HG02642 (cell line): ENCODE data around the gene RNU6-9.

Source experiments
- ATAC-seq: cut with Tn5 transposase; IDR thresholded peaks from one replicate; pipeline ENCODE4 v1.9.1; 2021; ENCODE audit warnings: mild to moderate bottlenecking; ENCODE audit not compliant: unreplicated experiment, poor library complexity

Gene RNU6-9

DNA sequence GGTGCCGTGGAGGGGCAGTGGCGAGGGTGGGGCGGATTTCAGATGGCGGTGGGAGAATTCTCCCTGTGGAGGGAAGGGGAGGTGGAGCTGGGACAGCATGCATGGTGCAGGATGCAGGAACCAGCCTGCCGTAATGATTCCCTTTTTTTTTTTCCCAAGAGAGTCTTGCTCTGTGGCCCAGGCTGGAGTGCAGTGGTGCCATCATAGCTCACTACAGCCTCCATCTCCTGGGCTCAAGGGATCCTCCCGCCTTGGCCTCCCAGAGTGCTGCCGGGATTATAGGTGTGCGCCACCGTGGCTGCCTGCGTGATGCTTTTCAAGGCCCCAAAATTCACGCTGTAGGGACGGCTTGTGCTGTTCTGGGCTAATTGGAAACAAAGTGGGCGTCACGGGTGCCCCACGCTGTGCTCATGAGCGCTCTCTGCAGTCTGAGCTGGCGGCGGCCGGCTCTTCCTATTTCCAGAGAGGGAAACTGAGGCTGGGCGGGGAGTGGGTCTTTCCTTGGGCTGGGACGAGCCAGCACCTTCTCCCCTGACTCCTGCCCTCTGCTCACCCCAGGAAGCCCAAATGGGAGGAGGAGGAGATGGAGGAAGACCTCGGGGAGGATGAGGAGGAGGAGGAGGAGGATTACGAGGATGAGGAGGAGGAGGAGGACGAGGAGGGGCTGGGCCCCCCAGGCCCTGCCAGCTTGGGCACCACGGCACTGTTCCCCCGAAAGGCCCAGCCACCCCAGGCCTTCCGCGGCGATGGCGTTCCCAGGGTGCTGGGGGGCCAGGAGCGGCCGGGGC lies 38.8 kb downstream of the RNU6-9 start:
- ATAC-seq: no peak

DNA sequence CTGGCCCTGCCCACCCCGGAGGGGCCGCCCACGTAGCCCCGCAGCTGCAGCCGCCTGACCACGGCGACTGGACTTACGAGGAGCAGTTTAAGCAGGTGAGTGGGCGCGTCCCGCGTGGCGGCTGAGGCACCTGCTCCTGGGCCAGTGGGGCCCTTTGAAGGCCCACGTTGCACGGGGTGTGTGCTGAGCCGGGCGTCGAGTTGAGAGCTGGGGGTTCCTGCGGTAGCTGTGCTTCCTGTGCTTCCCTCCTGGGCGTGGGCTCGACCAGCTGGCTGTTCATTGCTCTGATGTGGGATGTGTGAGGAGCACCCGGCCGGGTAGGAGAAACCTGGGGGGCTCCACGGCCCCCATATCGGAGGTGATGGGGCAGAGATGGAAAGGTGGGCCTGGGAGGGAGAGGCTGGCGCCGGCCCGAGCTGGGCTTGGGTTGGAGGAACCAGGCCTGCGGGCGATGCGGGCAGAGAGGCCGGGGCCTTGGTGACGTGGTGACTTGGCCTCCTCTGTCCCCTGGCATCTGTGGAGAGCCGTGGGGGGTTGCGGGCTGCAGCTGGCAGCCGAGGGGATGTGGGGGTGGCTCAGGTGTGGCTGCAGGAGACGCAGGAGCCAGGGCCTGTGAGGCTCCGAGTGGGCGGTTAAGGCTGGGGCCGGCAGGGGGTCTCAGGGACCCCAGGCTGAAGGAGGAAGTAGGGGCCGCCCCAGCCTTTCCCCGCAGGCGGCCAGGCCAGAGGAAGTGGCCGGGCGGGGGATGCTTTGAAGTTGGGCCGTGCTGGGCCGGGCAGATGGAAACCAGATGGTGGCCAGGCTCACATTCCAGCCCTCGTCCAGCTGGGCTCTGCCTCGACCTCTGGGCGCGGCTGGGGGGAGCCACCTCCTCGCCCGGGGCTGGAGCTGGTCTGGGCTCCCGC lies 39.6 kb downstream of the RNU6-9 start:
- no peak for ATAC-seq

DNA sequence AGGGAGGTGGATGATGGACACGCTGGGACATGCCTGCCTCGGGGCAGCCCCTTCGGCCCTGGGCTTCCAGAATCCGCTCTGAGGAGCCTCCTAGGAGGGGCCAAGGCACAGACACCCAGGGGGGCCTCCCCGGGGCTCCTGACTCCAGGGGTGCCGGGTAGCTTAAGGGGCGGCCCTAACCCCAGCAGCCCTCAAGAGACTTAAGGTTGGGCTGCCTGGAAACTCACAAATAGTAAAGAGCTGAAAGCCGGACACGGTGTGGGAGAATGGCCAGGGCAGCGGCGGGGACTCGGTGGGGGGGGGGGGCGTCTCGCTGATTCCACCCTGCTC lies 40.2 kb downstream of the RNU6-9 start:
- no peak for ATAC-seq

DNA sequence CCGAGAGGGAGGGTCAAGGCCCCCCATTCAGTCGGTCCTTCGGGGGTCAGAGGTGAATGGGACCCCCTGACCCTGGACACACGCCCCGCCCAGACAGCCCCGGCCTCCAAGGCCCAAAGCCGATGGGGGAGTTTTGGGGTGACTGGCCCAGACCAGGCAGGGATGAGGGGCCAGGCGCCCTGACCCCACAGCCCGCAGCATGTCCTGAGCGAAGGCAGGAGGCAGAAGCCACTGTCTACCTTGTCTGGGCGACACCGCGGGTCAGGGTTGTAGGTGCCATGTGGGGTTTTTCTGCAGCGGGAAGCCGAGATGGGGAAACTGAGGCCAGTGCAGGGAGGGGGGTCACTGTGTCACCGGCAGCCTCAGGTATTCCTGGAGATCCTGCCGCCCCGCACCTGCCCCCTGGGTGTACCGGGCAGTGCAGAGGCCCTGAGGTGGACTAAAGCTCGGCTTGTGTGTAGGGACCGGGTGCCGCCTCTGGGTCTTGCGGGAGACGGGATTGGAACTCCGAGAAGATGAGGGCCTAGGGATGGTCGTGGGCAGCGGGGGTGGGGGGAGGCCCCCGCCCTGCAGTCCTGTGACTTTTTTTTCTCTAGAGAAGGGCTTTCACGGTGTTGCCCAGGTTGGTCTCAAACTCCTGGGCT lies 41.0 kb downstream of the RNU6-9 start:
- ATAC-seq: no peak

DNA sequence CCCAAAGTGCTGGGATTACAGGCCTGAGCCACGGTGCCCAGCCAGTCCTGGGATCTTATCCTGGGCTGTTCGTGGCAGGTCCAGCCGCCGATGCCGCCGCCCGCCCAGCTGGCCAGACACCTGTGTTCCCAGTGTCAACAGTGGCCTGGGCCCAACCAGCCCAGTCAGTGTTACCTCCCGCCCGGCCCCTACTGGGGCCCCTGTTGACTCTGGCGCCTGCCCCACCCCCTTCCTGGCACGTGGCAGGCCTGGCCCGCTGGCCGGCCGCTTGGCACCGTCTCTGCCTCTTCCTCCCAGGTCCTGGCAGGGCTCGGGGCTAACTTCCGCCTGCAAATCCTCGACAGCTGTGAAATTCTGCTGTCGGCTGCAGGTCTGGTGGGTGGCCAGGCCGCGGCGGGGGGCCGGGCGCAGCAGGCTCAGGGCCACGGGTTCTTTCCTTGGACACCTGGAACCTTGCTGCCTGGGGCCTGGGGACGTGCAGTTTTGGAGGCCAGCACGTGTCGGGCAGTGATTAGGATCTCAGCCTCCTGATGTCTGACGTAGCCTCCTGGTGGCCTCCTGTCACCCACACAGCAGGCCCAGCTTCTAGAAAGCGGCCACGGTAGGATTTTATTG lies 41.7 kb downstream of the RNU6-9 start:
- ATAC-seq: no peak

DNA sequence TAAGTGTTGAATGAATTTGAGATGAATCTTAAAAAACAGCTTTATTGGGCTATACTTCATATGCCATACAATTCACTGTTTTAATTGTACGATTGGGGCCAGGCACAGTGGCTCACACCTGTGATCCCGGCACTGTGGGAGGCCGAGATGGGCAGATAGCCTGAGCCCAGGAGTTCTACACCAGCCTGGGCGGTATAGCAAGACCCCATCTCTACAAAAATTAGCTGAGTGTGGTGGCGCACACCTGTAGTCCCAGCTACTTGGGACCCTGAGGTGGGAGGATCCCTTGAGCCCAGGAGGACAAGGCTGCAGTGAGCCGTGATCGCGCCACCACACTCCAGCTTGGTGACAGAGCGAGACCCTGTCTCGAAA lies 42.9 kb downstream of the RNU6-9 start:
- no peak for ATAC-seq

DNA sequence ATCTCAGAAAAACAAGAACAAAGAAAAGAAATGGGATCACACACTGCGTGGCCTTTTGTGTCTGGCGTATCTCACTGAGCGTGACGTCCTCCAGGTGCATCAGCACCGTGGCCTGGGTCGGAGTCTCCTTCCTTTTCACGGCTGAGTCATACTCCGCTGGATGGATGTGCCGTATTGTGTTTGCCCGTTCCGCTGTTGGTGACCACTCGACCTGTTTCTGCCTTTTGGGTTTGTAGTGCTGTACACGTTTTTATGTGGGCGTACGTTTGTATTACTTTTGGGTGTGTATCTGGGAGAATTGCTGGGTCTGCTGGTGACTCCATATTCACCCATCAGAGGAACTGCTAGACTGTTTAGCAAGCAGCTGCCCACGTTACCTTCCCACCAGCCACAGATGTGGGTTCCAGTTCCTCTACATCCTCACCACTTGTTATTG lies 44.0 kb downstream of the RNU6-9 start:
- no peak for ATAC-seq

DNA sequence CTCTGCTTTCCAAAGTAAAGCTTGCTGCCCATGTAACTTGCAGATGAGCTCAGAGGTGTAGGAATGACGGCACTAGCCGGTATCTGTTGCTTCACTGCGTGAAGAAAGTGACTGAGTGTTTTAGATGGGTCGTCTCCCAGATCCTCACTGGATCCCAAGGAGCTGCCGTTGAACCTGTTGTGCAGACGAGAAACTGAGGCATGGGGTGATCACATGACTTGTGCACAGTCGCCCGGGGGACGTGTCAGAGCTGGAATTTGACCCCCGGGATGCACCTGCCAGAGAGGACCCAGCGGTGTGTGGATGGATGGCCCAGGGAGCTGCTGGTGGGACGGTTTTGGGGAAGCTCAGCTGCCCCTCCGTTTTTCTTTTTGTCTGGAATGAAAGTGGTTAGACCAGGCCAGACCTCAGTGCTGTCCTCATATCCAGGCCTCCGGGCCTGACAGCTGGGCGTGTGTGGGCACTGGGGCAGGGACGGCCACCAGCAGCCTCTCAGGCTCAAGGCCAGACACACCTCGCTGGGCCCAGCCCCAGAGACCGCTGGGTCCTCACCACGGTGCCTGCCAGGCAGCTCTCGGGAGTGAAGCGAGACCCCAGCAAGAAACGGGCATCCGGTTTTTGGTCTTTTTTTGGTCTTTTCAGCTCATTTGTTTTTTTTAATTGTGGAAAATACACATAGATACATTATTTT lies 45.1 kb downstream of the RNU6-9 start:
- no peak for ATAC-seq

DNA sequence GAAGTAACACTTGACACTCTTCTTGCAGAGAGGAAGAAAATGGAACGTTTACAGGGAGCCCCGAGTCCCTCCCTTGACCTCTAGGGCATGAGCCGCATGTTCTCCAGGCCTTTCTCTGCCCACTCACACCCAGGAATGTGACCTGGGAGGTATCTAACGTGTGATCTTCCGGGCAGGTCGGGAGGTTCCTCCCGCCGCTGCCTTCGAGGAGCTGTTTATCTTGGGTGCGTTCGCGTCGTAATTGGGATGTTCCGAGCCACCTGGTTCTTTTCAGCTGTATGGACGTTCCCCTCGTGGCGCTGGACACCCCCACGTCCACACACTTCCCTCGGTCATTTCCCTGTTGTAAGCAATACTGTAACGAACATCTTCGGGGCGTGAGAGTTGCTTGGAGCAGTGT lies 46.2 kb downstream of the RNU6-9 start:
- ATAC-seq: no peak

DNA sequence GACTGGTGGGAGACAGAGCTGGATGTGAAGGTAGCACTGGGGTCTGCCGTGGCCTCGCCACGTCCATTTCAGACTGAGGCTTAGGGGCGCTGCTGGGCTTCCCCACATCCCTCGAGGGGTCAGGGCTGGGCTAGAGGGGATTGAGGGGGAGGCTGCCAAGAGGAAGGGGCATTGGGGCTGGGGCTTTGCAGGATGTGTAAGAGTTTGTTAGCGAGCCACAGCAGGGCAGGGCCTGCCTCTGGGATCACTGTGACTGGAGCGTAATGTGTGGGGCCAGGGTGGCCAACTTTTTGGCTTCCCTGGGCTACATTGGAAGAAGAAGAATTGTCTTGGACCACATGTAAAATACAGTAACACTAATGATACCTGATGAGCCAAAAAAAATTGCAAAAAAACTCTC lies 46.6 kb downstream of the RNU6-9 start:
- no peak for ATAC-seq

DNA sequence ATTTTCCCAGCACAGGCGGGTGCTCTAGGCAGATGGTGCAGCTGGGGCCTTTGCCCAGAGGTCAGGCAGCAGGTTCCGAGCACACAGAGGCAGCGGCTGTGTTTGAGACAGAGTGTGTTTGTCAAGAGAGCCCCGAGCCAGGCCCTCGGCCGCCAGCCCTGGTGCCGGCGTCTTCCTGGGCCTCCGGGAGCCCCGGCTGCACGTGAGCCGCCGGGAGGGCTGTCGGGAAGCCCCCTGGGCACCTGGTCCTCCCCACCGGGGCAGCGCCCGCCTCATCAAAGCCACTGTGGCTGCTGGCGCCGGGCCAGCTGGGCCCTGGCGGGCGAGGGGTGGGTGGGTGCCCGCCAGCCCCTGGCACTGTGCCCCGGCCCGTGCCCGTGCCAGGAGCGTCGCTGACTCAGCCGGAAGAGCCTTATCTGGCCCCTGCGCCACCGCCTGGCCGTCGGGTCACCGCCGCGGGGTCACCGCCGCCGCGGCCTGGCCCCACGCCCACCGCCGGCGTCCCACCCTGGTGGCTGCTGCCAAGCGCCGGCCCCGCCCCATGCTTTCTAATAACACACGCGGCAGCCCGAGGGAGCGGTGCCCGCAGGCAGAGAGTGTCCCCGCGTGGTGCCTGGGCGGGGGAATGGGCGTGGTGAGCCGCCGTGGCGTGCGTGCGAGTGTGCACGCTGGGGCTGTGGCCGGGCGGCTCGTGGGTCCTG lies 47.5 kb downstream of the RNU6-9 start:
- ATAC-seq: peak; percentile 56

DNA sequence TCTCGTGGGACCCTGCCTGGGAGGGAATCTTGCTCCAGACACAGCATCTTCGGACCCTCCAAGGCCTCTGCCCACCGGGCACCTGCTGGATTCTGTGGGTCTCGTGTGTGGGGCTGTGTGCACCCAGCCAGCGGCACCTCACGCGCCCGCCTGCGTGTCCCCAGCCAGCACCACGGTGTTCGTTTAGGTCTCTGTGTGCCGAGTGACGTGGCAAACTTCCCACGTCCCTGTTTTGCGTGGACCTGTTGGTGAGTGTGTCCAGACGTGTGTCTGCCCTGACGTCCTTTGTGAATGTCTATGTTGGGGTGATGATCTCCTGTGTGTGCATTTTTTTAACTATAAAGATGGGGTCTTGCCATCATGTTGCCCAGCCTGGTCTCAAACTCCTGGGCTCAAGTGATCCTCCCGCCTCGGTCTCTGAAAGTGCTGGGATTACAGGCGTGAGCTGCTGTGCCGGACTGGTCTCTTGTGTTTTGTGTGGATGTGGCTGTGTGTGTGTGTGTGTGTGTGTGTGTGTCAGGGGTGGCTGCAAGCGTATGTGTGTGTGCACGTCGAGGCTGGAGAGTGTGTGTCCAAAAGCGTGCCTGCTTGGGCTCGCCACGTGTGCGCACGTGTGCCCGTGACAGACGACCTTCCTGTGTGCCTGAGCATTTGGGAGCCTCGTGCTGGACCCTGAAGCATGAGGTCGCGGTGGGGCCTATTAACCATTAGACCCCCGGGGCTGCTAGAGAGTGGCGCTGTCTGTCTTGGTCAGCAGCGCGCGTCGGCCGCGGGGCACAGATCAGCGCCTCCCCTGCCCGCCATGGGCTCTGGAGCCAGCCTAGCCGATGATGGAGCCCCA lies 48.2 kb downstream of the RNU6-9 start:
- no peak for ATAC-seq

DNA sequence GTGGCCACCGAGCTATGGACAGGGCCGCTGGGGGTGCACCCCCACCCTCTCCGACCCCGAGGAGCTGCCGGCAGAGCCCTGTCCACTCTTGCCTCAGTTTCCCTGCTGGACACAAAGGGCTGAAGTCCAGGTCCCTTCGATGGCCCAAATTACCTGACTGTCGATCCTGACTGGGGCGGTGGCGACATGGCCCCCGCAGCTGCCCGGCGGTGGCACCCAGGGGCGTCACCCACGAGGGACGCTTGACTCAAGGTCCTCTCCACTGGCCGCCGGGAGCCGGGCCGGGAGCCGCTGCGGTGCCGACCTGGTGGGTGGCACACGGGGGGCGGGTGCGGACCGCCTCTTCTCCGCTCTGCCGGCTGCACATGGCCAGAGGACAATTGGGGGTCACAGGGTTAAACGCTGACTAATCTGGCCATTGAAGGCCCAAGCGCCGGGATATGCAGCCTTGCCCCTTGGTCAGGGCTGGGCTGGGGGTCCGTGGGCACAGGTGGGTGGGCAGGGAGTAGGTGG lies 48.9 kb downstream of the RNU6-9 start:
- ATAC-seq: no peak
